GM10266 (cell line): ENCODE data around the gene CDHR3.

Source experiments
- DNase-seq: peaks from one replicate; pipeline ENCODE4 v3.0.0; 2012; ENCODE audit errors: extremely low spot score
- TF ChIP-seq, protein P1 (sequence below): IDR thresholded peaks from 2 replicates; pipeline ENCODE4 v1.5.1; 2012; ENCODE audit warnings: mild to moderate bottlenecking, low read depth; ENCODE audit not compliant: control insufficient read depth, insufficient read depth; ENCODE audit errors: missing control alignments

CDHR3 gene

DNA sequence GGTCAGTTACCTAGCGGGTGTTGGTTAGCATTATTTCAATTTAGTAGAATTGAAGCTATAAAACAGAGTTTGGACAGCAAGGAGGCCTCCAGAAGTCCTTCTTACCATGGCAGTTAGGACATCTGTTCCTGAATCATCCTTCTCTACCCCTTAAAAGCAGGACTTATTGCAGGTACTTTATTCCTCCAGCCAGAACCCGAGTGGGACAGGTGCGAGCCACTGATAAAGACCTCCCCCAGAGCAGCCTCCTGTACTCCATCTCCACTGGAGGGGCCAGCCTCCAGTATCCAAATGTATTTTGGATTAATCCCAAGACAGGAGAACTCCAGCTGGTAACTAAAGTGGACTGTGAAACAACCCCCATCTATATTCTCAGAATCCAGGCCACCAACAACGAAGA lies 54.6 kb downstream of the CDHR3 start:
- TF ChIP-seq, protein P1, sequence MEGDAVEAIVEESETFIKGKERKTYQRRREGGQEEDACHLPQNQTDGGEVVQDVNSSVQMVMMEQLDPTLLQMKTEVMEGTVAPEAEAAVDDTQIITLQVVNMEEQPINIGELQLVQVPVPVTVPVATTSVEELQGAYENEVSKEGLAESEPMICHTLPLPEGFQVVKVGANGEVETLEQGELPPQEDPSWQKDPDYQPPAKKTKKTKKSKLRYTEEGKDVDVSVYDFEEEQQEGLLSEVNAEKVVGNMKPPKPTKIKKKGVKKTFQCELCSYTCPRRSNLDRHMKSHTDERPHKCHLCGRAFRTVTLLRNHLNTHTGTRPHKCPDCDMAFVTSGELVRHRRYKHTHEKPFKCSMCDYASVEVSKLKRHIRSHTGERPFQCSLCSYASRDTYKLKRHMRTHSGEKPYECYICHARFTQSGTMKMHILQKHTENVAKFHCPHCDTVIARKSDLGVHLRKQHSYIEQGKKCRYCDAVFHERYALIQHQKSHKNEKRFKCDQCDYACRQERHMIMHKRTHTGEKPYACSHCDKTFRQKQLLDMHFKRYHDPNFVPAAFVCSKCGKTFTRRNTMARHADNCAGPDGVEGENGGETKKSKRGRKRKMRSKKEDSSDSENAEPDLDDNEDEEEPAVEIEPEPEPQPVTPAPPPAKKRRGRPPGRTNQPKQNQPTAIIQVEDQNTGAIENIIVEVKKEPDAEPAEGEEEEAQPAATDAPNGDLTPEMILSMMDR = no peak
- no peak for DNase-seq

DNA sequence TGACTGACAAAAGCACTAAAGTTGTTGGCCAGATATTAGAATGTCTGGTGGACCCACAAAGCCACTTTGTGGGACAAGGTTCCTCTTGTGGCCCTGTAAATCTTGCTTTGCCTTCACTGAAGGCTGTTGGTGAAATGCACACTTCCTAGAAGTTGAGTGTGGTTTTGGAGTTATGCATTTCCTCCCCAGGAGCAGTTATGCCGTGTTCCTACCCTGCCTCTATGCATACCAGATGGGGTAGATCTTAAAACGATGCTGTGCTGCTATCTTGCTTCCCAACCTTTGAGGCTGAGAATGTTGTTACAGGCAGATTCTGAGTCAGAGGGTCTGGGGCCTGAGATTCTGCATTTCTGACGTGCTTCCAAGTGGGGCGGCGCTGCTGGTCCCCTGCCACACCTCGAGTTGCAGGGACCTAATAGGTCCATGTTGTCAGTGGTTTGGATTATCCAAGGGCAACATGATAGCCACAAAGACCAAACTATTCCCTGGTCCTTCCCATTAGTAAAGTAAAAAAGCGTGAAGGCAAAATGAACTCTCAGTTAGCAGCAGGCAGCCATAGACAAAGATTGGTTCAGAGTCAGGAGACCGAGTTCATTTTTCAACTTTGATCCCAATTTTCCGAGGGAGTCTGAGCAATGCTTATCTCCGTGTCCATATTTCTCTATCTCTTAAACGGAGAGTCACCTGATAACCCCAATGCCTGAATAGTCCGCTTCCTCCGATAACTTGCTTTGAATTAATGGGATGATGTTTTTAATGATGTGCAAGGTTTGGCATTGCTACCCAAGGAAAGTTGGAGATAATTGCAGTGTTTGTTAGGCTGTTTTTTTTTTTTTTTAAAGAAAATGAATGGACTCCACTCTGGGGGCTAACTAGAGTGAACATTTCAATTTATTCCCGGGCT lies 55.8 kb downstream of the CDHR3 start:
- DNase-seq = no peak
- TF ChIP-seq, protein P1 = no peak

DNA sequence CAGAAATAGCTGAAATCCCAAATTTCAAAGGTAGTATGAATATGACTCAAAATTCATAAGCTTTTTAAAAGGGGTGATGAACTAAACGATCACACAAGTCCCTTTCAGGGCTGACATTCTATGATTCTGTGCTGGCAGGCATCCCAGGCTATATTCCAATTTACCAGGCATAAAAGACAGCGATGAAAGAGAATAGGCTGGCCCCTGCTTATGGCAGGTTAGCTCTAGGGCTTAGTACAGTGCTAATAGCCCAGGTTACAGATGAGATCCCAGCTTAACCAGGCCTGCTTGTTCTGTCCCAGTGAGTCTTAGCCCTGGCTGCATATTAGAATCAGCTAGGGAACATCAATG lies 56.4 kb downstream of the CDHR3 start:
- TF ChIP-seq, protein P1 = no peak
- DNase-seq = no peak

DNA sequence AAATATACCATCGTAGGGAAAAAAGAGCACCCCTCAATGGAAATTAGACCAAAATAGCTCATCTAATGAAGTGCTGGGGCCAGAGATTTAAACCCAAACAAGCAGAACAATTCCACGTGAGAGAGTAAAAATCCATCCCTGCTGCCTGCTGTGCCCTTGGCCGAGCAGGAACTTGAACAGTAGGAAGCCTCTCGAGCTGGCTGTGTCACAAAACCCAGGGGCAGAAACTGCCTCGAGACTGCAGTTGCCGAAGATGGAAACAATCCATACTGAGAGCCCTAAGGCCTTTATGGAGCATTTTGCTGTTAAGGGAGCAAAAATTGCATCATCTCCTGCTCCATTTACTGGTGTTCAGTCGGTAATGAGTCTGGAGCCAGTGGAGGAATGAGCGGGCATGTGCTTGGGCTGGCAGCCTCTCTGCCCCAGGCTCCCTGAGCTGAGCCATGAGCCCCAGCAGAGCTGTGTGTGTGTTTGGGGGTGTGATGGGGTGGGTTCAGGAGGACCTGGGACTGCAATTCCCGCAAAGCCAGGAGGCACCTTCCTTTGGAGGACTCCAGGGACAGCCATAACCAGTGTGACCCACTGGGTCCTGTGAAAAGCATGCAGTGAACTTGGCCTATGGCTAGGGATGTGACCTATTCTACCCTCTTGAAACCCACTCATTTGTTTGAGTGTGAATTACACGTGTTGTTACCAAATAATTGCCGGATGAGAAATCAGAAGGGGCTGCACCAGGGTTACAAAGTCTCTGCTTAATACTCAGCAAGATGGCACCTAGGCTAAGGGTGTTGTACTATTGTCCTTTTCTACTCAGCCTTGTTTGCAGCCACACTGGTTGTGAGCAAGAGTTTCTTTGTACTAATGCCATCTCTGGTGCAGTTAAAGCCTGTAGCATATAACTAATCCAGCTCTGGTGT lies 58.3 kb downstream of the CDHR3 start:
- DNase-seq = no peak
- TF ChIP-seq, protein P1 = no peak

DNA sequence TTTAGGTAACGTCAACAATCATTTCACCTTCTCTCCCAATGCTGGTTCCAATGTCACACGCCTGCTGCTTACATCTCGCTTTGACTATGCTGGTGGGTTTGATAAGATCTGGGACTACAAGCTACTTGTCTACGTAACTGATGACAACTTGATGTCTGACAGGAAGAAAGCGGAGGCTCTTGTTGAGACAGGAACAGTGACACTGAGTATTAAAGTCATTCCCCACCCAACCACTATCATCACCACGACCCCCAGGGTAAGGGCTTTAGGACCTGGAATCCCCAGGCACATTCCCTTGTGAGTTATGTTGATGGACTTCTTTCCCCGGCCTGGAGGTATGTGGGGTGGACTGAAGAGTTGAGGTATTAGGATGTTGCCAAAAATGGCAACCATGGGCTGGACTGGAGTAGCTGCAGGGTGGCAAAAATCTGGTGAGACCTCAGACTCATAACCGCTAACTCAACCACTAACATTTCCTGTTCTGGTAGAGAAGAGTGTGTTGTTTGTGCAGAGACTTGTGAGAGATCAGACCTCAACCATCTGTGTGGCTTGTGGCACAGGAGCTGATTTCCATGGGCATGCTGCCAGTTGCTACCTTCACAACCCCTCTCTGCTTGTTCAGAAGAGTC lies 59.2 kb downstream of the CDHR3 start:
- no peak for DNase-seq
- TF ChIP-seq, protein P1 = no peak

DNA sequence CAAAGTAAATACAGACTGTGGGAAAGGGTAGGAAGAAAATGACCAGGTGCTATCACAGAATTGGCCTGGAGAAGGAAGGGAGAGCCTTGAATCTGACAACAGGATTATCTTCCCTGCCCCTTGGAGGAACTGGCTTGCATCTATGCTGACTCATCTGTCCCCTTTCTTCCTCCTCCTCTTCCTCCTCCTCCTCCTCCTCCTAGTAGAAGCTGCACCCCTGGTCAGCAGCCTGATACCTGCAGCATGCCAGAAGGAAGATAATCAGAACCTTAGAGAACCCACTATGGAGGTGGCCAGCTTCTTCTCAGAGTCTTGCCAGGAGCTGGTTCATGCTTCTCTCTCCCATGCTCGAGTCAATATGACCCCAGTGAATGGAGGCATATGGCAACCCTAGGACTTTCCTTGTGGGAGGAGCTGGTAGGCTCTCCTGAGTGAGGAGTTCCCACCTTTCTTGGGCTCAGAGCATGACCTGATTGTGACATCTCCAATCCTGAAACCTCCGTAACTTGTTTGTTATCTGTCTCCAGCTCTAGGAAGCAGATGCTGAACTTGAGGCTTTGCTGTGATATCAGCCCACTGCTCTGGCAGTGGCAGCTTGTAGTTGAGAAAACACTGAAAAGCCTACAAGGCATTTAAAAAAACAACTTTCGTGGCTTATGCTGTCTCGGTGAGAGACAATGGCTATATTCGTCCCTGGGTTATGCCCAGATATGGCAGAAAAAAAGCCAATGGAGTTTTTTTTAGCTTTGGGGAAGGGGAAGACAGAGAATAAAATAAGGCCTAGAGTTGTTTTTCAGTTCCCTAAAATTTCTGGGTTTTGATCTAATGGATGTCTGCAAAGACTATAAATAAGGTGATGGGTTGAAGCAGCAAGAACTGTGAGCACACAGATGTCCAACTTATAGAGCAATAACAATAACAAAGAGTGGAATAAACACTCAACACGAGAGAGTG lies 60.6 kb downstream of the CDHR3 start:
- DNase-seq = no peak
- TF ChIP-seq, protein P1 = no peak
